SK-N-SH (cell line): Measurements from ENCODE around the gene SP6. TPM values are rescaled to one million over a fixed set of nuclear protein-coding genes. Genes with fewer than 3 reads are reported as not detected.

Experiments used
- CTCF ChIA-PET: fragments of 300-600, 350-600 bp; formaldehyde crosslinking; extraction: SDS; loops from one replicate; lab custom pipeline; 2021; lab: Yijun Ruan, JAX
- POLR2A ChIA-PET: fragments of 350-600 bp; sonication (Branson Sonifier 250); formaldehyde crosslinking; extraction: SDS; loops from one replicate; lab custom pipeline; 2020; ENCODE audit warnings: antibody characterized with exemption, inconsistent platforms; lab: Yijun Ruan, JAX
- DNase-seq: peaks from one replicate; pipeline ENCODE4 v3.0.0; 2012
- H2AFZ ChIP-seq: fragments of 200-600 bp; sonication (generic); 2 replicates; pipeline ENCODE4 v1.8.1; 2016; ENCODE audit warnings: antibody characterized with exemption, mild to moderate bottlenecking, low read depth
- H3F3A ChIP-seq: fragments of 200-600 bp; sonication (generic); replicated peaks from 2 replicates; pipeline ENCODE3; 2016; ENCODE audit warnings: antibody characterized with exemption, mild to moderate bottlenecking; ENCODE audit not compliant: insufficient read depth
- H3K27ac ChIP-seq, 2 experiments: fragments of 200-500 bp in 1 of 2; fragments of 200-600 bp in 1 of 2; sonication (Bioruptor generic) in 1 of 2; sonication (generic), shearing (Covaris generic) in 1 of 2; 2 replicates each; pipeline versions ENCODE4 v1.5.1 to v1.6.1; 2014 to 2016; ENCODE audit warnings: low read depth in 2 of 2, inconsistent platforms in 1 of 2, low read length in 1 of 2, mild to moderate bottlenecking in 1 of 2, mixed read lengths in 1 of 2
- H3K27me3 ChIP-seq: fragments of 200-600 bp; sonication (generic), shearing (Covaris generic); 2 replicates; pipeline ENCODE4 v1.6.1; 2016; ENCODE audit warnings: mixed run types; ENCODE audit not compliant: insufficient read depth
- H3K36me3 ChIP-seq, 2 experiments: fragments of 200-500 bp in 1 of 2; fragments of 200-600 bp in 1 of 2; sonication (Bioruptor generic) in 1 of 2; sonication (generic) in 1 of 2; replicated peaks in 1 of 2; 2 replicates each; pipeline versions ENCODE3 to v1.5.1; 2014 to 2016; ENCODE audit warnings: low read length in 1 of 2, mild to moderate bottlenecking in 1 of 2; ENCODE audit not compliant: insufficient read depth in 2 of 2, control insufficient read depth in 1 of 2
- H3K4me1 ChIP-seq, 2 experiments: fragments of 200-500 bp in 1 of 2; fragments of 200-600 bp in 1 of 2; sonication (Bioruptor generic) in 1 of 2; sonication (generic), shearing (Covaris generic) in 1 of 2; 2 replicates each; pipeline versions ENCODE4 v1.5.1 to v1.6.1; 2014 to 2016; ENCODE audit warnings: low read depth in 1 of 2, low read length in 1 of 2, mixed run types in 1 of 2; ENCODE audit not compliant: insufficient read depth in 2 of 2, control insufficient read depth in 1 of 2
- H3K4me2 ChIP-seq: fragments of 200-600 bp; sonication (generic), shearing (Covaris generic); 2 replicates; pipeline ENCODE4 v1.6.1; 2017; ENCODE audit warnings: mixed run types
- H3K4me3 ChIP-seq, 2 experiments: fragments of 200-500 bp in 1 of 2; fragments of 200-600 bp in 1 of 2; sonication (Bioruptor generic) in 1 of 2; sonication (generic), shearing (Covaris generic) in 1 of 2; 2 replicates each; pipeline versions ENCODE4 v1.5.1 to v1.8.1; 2014 to 2016; ENCODE audit warnings: low read depth in 2 of 2, inconsistent platforms in 1 of 2, low read length in 1 of 2, mild to moderate bottlenecking in 1 of 2, mixed read lengths in 1 of 2, moderate library complexity in 1 of 2
- H3K79me2 ChIP-seq: fragments of 200-600 bp; sonication (generic); 2 replicates; pipeline ENCODE4 v1.8.1; 2017; ENCODE audit warnings: mild to moderate bottlenecking; ENCODE audit not compliant: insufficient read depth
- H3K9ac ChIP-seq: fragments of 200-600 bp; sonication (generic); 2 replicates; pipeline ENCODE4 v1.6.1; 2017; ENCODE audit warnings: mixed run types
- H3K9me2 ChIP-seq: fragments of 200-600 bp; sonication (generic); 2 replicates; pipeline ENCODE4 v1.6.1; 2017; ENCODE audit warnings: mixed run types
- H3K9me3 ChIP-seq: fragments of 200-600 bp; sonication (generic); 2 replicates; pipeline ENCODE4 v1.6.1; 2017; ENCODE audit warnings: mixed run types, mild to moderate bottlenecking, moderate library complexity
- H4K20me1 ChIP-seq: fragments of 200-600 bp; sonication (generic); 2 replicates; pipeline ENCODE4 v1.6.1; 2017; ENCODE audit warnings: mild to moderate bottlenecking, mixed run types; ENCODE audit not compliant: insufficient read depth
- CHD2 ChIP-seq: fragments of 150-350 bp; IDR thresholded peaks from 2 replicates; pipeline ENCODE4 v1.6.1; 2018; ENCODE audit warnings: low read length; ENCODE audit not compliant: partially characterized antibody
- ELF1 ChIP-seq: IDR thresholded peaks from 2 replicates; pipeline ENCODE4 v1.4.0; 2012
- FOXM1 ChIP-seq: IDR thresholded peaks from 2 replicates; pipeline ENCODE4 v1.4.0; 2012; ENCODE audit warnings: low read depth, mild to moderate bottlenecking
- GABPA ChIP-seq: IDR thresholded peaks from 2 replicates; pipeline ENCODE4 v1.4.0; 2012; ENCODE audit warnings: low read depth, mild to moderate bottlenecking
- IRF3 ChIP-seq: fragments of 150-350 bp; IDR thresholded peaks from 2 replicates; pipeline ENCODE4 v1.6.1; 2016; ENCODE audit warnings: mild to moderate bottlenecking, low read depth, low read length
- MXI1 ChIP-seq: IDR thresholded peaks from 2 replicates; pipeline ENCODE4 v1.6.1; 2012; ENCODE audit warnings: mild to moderate bottlenecking, low read depth, low read length, improper control_type of control experiment
- PBX3 ChIP-seq: IDR thresholded peaks from 2 replicates; pipeline ENCODE4; 2012
- POLR2AphosphoS5 ChIP-seq: IDR thresholded peaks from 2 replicates; pipeline ENCODE4 v1.6.1; 2012; ENCODE audit warnings: low read depth, low read length
- RAD21 ChIP-seq: IDR thresholded peaks from 2 replicates; pipeline ENCODE4 v1.6.1; 2012; ENCODE audit warnings: mild to moderate bottlenecking, low read length
- RCOR1 ChIP-seq: fragments of 150-350 bp; IDR thresholded peaks from 2 replicates; pipeline ENCODE4 v1.6.1; 2017; ENCODE audit warnings: antibody characterized with exemption, low read length
- REST ChIP-seq: IDR thresholded peaks from 2 replicates; pipeline ENCODE4 v1.6.1; 2012; ENCODE audit warnings: mild to moderate bottlenecking, low read depth, low read length, moderate library complexity
- RFX5 ChIP-seq: IDR thresholded peaks from 2 replicates; pipeline ENCODE4 v1.6.1; 2012; ENCODE audit warnings: mild to moderate bottlenecking, improper control_type of control experiment, low read length
- SIN3A ChIP-seq: IDR thresholded peaks from 2 replicates; pipeline ENCODE4 v1.6.1; 2012; ENCODE audit warnings: low read depth, mild to moderate bottlenecking, low read length, moderate library complexity, borderline replicate concordance
- SMC3 ChIP-seq: IDR thresholded peaks from 2 replicates; pipeline ENCODE4 v1.6.1; 2012; ENCODE audit warnings: low read depth, low read length, improper control_type of control experiment
- TCF12 ChIP-seq: IDR thresholded peaks from 2 replicates; pipeline ENCODE4 v1.4.0; 2012
- ZBTB33 ChIP-seq: IDR thresholded peaks from 2 replicates; pipeline ENCODE4 v1.4.0; 2012; ENCODE audit warnings: low read depth, borderline replicate concordance
- WGBS: methylation state at CpG from one replicate; pipeline ENCODE4 v1.1.6; 2017; ENCODE audit warnings: low lambda C conversion rate; 5-methylcytosine and 5-hydroxymethylcytosine counted together
- polyA plus RNA-seq, 3 experiments: library from polyadenylated mRNA; depleted of rRNA; stranded (reverse); fragments of >200 nt; gene quantifications; 2 replicates each; pipeline ENCODE4 v1.2.3, GENCODE V29; 2012

The SP6 gene
- polyA plus RNA-seq, 1 of the 3 experiments (the other 2 are of a cell fraction) = 0.03 TPM

- TF ChIP-seq MXI1 (peak; percentile 65; the same call in 1 of the 2 replicates), RFX5 (no peak), SIN3A (no peak), SMC3 (no peak), TCF12 (no peak)
- Histone ChIP-seq H3K27ac (peak overlapping the region; percentile 88 to 94), H3K27me3 (no peaks in the 10 kb centered on the region), H4K20me1 (no peaks in the 10 kb centered on the region), H3K9ac (peak overlapping the region; percentile 90), H3K9me3 (no peaks in the 10 kb centered on the region), H3K4me2 (peak overlapping the region; percentile 92), H3K4me3 (peak overlapping the region; percentile 88 to 92), H3K4me1 (peaks cover 4 to 19% of the 10 kb centered on the region in 2 experiments; a peak in 3 of 4 replicates), H2AFZ (peak overlapping the region; percentile 77), H3K36me3 (peaks cover 11 to 14% of the 10 kb centered on the region in 2 experiments), H3F3A (peaks cover 3% of the 10 kb centered on the region), H3K9me2 (no peaks in the 10 kb centered on the region), H3K79me2 (peaks cover 52% of the 10 kb centered on the region)
- 6% methylated on average over 19 of the region's 22 CpGs for WGBS
- CTCF ChIA-PET = interaction anchor here (0.7 to 19.9 kb wide), 4 partner anchors 12 to 198 kb away, joined by 3 to 1447 read pairs (median 10); partner anchors contain the start of genes SCRN2 and SP6
- POLR2A ChIA-PET = interaction anchor here (1.7 kb wide), 1 partner anchor 50 kb away, joined by 10 read pairs; no protein-coding TSS in a partner anchor
- no peak for DNase-seq
Observed at GRCh38 chr17:47896672-47897490, 45.9 kb upstream of the SP6 start.

- CTCF ChIA-PET = interaction anchor here (0.6 to 19.9 kb wide), 14 partner anchors 11 to 285 kb away, joined by 3 to 1447 read pairs (median 4); partner anchors contain the start of genes CDK5RAP3, SCRN2 and SP6
- Histone ChIP-seq H3K27me3 (no peaks in the 10 kb centered on the region), H3K9me3 (no peaks in the 10 kb centered on the region), H4K20me1 (no peaks in the 10 kb centered on the region), H2AFZ (peak within 1 kb of the TSS; percentile 90), H3K36me3 (peaks cover 11 to 14% of the 10 kb centered on the region in 2 experiments), H3K9ac (peak within 1 kb of the TSS; percentile 90), H3K4me2 (peak within 1 kb of the TSS; percentile 95), H3K4me3 (peak within 1 kb of the TSS; percentile 94), H3K4me1 (peaks cover 4 to 19% of the 10 kb centered on the region in 2 experiments; a peak in 3 of 4 replicates), H3F3A (peaks cover 3% of the 10 kb centered on the region), H3K79me2 (peaks cover 48% of the 10 kb centered on the region), H3K9me2 (no peaks in the 10 kb centered on the region), H3K27ac (peak within 1 kb of the TSS; percentile 88 to 94)
- peak; percentile 99 for DNase-seq
- under 1% methylated on average over 54 of the region's 70 CpGs for WGBS
- POLR2A ChIA-PET = interaction anchor here (0.6 to 1.7 kb wide), 21 partner anchors 9 to 152 kb away, joined by 3 to 21 read pairs (median 4); partner anchors contain the start of genes CDK5RAP3, LRRC46, MRPL10 and NFE2L1
- TF ChIP-seq GABPA = peak; percentile 93
- no peak for TF ChIP-seq MXI1
- TF ChIP-seq ZBTB33 = peak; percentile 98
- peak; percentile 91 for TF ChIP-seq POLR2AphosphoS5
- TF ChIP-seq RCOR1 = peak; percentile 73
- peak; percentile 96 for TF ChIP-seq ELF1
- TF ChIP-seq RFX5 = peak; percentile 62; the same call in 1 of the 2 replicates
- TF ChIP-seq RAD21 = no peak
- peak; percentile 100 for TF ChIP-seq IRF3
- TF ChIP-seq FOXM1 = no peak; the same call in 1 of the 2 replicates
- peak; percentile 99 for TF ChIP-seq PBX3
- TF ChIP-seq CHD2 = peak; percentile 98
- no peak for TF ChIP-seq REST
Observed at GRCh38 chr17:47895856-47896671, 45.1 kb upstream of the SP6 start, which contains the start of gene SP2. Gene SP2, plus strand, starts transcription at chr17:47896236. Its CDS starts 51 bp downstream, at chr17:47896287.
